NCI-H2196 (cell line): Measurements from ENCODE around the gene KATNAL1.
A peak's percentile ranks its signal among the peaks of the same experiment; 100 is the strongest.

Experiments
- DNase-seq: peaks from one replicate; lab custom pipeline; 2025; ENCODE audit not compliant: unreplicated experiment; lab: John Stamatoyannopoulos, UW

KATNAL1 gene

GRCh38 chr13:30307194-30307970, at the start of gene KATNAL1:
TSS of gene KATNAL1 (minus strand) at chr13:30307551. CDS start at chr13:30283777, 23,774 bp downstream.
- DNase-seq, result peak; percentile 68

- DNase-seq, result no peak
Measured at GRCh38 chr13:30355839-30356238, 48.5 kb upstream of the KATNAL1 start.

GRCh38 chr13:30355384-30355699, 48.0 kb upstream of the KATNAL1 start:
- DNase-seq, result no peak

DNA sequence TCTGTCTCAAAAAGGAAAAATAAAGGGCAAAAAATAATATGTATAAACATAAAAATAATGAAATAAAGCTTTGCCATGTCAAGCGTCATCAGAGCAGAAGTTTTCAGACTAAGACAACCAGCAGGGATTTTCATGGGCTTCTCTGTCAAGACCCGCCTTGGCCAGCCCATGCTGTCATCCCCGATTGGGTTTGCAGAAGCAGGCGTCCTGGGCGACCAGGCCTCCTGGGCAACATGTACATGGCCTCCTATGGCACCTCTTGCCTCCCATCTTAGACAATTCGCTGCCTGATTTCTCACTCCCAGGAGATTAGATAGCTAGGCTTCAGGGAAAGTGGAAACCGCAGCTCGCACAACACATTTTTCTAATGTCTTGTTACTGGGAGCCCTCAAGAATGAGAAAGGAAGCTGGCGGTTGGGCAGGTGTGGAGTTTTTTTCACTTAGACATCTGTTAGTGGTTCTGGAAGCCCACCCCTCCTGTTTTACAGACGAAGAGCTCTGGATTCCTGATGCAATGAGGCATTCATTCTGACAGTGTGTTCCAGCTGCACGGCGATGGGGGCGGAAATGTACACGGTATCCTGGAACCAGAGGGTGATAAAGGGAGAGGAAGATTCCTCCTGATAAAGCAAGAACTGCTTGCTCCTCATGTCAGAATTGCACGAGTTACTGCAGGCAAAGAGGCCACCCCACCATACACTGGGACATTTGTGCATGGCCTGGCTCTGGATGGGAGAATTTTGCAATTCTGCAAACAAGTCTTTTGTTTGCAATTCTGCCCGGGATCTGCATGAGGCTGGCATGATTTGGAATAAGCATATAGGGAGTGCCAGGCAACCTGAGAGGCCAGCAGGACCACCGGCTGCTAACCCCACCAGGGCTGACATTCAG, 47.4 kb upstream of the KATNAL1 start:
- no peak for DNase-seq

DNA sequence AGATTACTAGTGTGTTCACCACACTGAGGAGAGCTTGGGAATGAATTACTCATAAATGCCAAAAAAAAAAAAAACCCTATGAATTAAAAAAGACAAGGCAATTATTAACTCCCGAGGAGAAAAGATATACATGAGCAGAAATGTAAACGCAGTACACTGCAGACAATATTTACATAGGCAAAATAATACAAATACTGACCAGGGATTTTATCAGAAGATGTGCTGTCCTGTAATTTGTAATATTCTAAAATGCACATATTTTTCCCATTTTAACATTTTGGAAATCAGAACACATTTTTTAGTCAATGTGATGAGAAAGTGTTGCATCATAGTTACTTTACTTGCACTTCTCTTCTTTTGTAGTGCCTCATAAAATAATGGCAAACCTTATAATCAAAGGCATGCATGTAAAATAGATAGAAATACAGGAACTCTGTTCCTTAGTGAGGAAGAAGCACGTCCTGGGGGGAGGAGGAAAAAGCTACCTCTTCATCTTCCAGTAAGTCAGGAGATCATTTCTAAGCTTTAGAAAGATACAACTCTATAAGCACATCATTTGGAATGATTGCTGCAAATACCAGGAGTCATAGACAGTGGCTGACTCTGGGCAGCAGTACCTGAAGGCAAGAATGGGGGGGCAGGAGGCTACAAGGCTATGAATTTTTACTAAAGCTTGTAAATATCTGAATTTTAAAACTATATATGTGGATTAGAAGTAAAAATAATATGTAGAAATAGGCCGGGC, 46.3 kb upstream of the KATNAL1 start:
- DNase-seq, result no peak

GRCh38 chr13:30353060-30353459, 45.7 kb upstream of the KATNAL1 start:
- no peak for DNase-seq

- no peak for DNase-seq
Measured at GRCh38 chr13:30352121-30352520, 44.8 kb upstream of the KATNAL1 start.

GRCh38 chr13:30346789-30347167, 39.4 kb upstream of the KATNAL1 start:
- no peak for DNase-seq

DNA sequence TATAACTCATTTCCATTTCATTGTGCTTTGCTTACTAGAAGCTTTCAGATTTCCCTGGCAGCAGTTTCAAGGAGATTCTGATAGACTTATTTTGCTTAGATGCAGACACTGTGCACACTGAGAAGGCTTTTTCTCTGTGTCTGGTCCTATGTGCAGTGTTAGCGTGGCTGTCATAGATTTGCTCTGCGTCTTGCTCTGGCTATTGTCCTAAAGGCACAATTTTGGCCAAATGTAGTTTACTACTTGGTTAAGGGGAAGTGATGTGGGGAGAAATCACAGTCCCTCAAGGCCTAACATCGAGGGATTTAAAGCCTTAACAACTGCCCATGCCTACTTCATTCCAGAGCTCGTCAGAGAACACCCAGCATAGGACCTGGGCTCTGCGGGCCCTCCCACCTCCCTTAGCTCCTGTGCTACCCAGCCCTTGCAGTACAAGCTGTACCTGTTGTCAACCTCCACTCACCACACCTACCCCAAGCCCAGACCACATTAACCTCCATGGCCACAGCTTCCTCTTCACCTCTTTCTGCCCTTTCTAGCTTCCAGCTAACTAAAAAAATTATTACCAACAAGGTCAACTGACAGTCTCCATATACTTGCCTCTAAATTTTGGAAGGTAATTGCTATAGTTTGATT, 38.9 kb upstream of the KATNAL1 start:
- DNase-seq, result no peak

DNA sequence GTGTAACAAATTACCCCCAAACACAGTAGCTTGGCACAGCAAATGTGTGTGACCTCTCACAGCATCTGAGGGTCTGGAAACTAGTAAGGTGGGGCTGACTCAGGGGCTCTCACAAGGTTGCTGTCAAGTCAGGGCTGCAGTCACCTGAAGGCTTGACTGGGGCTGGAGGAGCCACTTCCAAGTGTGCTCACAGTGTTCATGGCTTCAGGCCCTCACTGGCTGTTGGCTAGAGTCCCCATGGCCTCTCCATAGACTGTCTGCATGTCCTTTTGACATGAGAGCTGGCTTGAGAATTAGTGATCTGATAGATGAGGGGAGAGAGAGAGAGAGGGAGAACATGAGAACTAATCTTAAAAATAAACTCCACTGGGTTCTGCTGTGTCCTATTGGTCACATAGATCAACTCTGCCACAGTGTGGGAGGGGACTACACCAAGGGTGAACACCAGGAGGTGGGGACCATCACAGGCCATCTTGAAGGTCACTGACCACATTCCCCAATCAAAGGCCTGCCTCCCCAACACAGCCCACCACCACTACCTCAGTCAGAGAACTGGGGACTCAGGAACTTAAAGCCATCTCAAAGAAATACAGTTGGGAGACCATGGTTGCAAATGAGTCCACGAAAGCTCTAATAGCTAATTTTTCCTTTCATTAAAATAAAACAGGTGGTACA, 38.2 kb upstream of the KATNAL1 start:
- DNase-seq, result no peak

GRCh38 chr13:30341815-30342570, 34.6 kb upstream of the KATNAL1 start:
- DNase-seq, result peak; percentile 22

- no peak for DNase-seq
Measured at GRCh38 chr13:30340331-30341250, 33.2 kb upstream of the KATNAL1 start.

GRCh38 chr13:30339738-30340330, 32.5 kb upstream of the KATNAL1 start:
- no peak for DNase-seq

GRCh38 chr13:30338952-30339351, 31.6 kb upstream of the KATNAL1 start:
- DNase-seq, result no peak

DNA sequence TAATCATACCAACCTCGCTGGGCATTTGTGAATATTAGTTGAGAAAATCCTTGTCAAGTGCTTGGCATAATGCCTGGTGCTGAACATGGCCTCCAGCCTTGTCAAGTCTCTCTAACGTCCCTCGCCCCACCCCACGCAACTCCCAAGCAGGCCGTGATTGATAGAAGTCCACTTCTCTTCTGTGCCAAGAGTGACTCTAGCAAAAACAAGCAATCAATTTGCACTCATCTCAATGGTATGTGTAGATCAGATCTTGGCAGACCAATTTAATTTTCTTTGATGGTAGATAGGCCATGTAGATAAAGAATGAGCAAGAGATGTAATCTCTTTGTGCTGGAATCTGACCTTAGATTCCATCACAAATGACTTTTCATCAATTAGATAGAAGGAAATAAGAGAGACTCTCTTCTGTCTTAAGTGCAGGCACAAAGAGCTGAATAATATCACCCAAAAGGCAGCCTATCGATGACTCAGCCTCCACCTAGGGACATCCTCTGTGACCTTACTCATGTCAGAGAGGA, 31.0 kb upstream of the KATNAL1 start:
- DNase-seq, result no peak

GRCh38 chr13:30337061-30337610, 29.8 kb upstream of the KATNAL1 start:
- DNase-seq, result no peak

- no peak for DNase-seq
Measured at GRCh38 chr13:30334663-30335386, 27.5 kb upstream of the KATNAL1 start.
